Lower leg skin (tissue), 3 donors: ENCODE measurements around the gene AURKAIP1.

Experiments used
- POLR2A ChIP-seq, 2 donors: fragments of 450-650 bp; IDR thresholded peaks; one replicate each; pipeline ENCODE4 v1.6.1; 2016 to 2017; ENCODE audit warnings: antibody characterized with exemption in 2 of 2, mild to moderate bottlenecking in 1 of 2, moderate library complexity in 1 of 2
- TF ChIP-seq, protein P1 (sequence below), 3 donors: fragments of 450-650 bp; IDR thresholded peaks; one replicate each; pipeline ENCODE4 v1.5.1; 2016; ENCODE audit warnings: antibody characterized with exemption in 3 of 3, mild to moderate bottlenecking in 3 of 3, moderate library complexity in 2 of 3

DNA sequence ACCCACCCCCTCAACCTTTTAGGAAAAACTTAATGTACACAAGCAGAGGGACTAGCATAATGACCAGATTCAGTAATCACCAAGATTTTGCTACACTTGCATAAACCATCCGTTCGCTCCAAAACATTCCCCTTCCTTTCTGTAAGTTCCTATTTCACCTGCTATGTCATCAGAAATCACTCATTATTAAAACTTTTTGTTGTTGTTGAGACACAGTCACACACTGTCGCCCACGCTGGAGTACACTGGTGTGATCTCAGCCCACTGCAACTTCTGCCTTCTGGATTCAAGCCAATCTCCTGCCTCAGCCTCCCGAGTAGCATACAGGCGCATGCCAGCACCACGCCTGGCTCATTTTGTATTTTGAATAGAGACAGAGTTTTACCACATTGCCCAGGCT is 28.6 kb upstream of the AURKAIP1 start:
- TF ChIP-seq, protein P1, sequence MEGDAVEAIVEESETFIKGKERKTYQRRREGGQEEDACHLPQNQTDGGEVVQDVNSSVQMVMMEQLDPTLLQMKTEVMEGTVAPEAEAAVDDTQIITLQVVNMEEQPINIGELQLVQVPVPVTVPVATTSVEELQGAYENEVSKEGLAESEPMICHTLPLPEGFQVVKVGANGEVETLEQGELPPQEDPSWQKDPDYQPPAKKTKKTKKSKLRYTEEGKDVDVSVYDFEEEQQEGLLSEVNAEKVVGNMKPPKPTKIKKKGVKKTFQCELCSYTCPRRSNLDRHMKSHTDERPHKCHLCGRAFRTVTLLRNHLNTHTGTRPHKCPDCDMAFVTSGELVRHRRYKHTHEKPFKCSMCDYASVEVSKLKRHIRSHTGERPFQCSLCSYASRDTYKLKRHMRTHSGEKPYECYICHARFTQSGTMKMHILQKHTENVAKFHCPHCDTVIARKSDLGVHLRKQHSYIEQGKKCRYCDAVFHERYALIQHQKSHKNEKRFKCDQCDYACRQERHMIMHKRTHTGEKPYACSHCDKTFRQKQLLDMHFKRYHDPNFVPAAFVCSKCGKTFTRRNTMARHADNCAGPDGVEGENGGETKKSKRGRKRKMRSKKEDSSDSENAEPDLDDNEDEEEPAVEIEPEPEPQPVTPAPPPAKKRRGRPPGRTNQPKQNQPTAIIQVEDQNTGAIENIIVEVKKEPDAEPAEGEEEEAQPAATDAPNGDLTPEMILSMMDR (IDR thresholded peaks at IDR 0.05) = no peak
- TF ChIP-seq POLR2A (IDR thresholded peaks at IDR 0.05) = no peak
